GM19468 (cell line): ENCODE data around the gene SCYGR4.
"Not testable (repeated sequence)": the region's sequence is repeated elsewhere in the genome, so short reads cannot be mapped to it uniquely, and the experiment has no call there.

Source experiments
- ATAC-seq: cut with Tn5 transposase; IDR thresholded peaks from one replicate; pipeline ENCODE4 v1.9.1; 2021; ENCODE audit warnings: mild to moderate bottlenecking, moderate library complexity, moderate number of reproducible peaks; ENCODE audit not compliant: unreplicated experiment; ENCODE audit errors: extremely low read depth

Gene SCYGR4

GRCh38 chr2:227617316-227618230, at the start of gene SCYGR4:
Gene SCYGR4, plus strand, starts transcription at chr2:227617498. Its CDS starts 0 bp downstream, at chr2:227617498.
- no peak for ATAC-seq

- no peak for ATAC-seq
Measured at GRCh38 chr2:227568852-227569169, 48.5 kb upstream of the SCYGR4 start.

- ATAC-seq: no peak
Measured at GRCh38 chr2:227570615-227571014, 46.7 kb upstream of the SCYGR4 start.

GRCh38 chr2:227576110-227576509, 41.2 kb upstream of the SCYGR4 start:
- ATAC-seq: no peak

- ATAC-seq: no peak
Measured at GRCh38 chr2:227576812-227577211, 40.5 kb upstream of the SCYGR4 start.

- ATAC-seq: no peak
Measured at GRCh38 chr2:227577555-227577954, 39.7 kb upstream of the SCYGR4 start.

GRCh38 chr2:227578642-227579041, 38.7 kb upstream of the SCYGR4 start:
- ATAC-seq: no peak

GRCh38 chr2:227579791-227580190, 37.5 kb upstream of the SCYGR4 start:
- no peak for ATAC-seq

- ATAC-seq: no peak
Measured at GRCh38 chr2:227582369-227582768, 34.9 kb upstream of the SCYGR4 start.

- ATAC-seq: peak; percentile 39
Measured at GRCh38 chr2:227592694-227593387, 24.5 kb upstream of the SCYGR4 start.

GRCh38 chr2:227595797-227596196, 21.5 kb upstream of the SCYGR4 start:
- no peak for ATAC-seq

- no peak for ATAC-seq
Measured at GRCh38 chr2:227597036-227597435, 20.3 kb upstream of the SCYGR4 start.

GRCh38 chr2:227597998-227598397, 19.3 kb upstream of the SCYGR4 start:
- ATAC-seq: no peak

GRCh38 chr2:227598835-227599503, 18.3 kb upstream of the SCYGR4 start, which contains the start of gene SCYGR2:
Gene SCYGR2, plus strand, starts transcription at chr2:227598893. Its CDS starts 0 bp downstream, at chr2:227598893.
- ATAC-seq: not testable (repeated sequence)

- ATAC-seq: no peak
Measured at GRCh38 chr2:227602358-227602757, 14.9 kb upstream of the SCYGR4 start.

- no peak for ATAC-seq
Measured at GRCh38 chr2:227606476-227606875, 10.8 kb upstream of the SCYGR4 start.

- no peak for ATAC-seq
Measured at GRCh38 chr2:227607941-227608340, 9.4 kb upstream of the SCYGR4 start.

GRCh38 chr2:227608561-227609338, 8.5 kb upstream of the SCYGR4 start:
- ATAC-seq: peak; percentile 79

GRCh38 chr2:227610123-227610522, 7.2 kb upstream of the SCYGR4 start:
- ATAC-seq: no peak
